ENCODE results near the gene ABTB1. TPM values are rescaled to one million over a fixed set of nuclear protein-coding genes. Genes with fewer than 3 reads are reported as not detected.

Gene ABTB1
- total RNA-seq, 1 experiment from 2014 or later = 3.6 TPM

GRCh38 chr3:127632035-127632820, 40.5 kb upstream of the ABTB1 start:
- Histone ChIP-seq H3K9ac (ENCODE audit: low read length) (no peak overlapping the region), H3K9me3 (ENCODE audit: low read length) (no peaks in the 10 kb centered on the region), H3K4me2 (ENCODE audit: low read length) (no peak overlapping the region), H3K27me3 (ENCODE audit: low read length) (no peaks in the 10 kb centered on the region), H3K9me2 (replicated peaks; ENCODE audit: low read length) (no peaks in the 10 kb centered on the region), H3K4me3 (ENCODE audit: low read length) (no peak overlapping the region), H4K20me1 (ENCODE audit: low read length) (no peaks in the 10 kb centered on the region), H3K79me2 (ENCODE audit: low read length) (0 out of 2 replicates have a peak, but pooled peaks cover 11% of the 10 kb centered on the region), H2AFZ (ENCODE audit: low read length) (no peak overlapping the region), H3K4me1 (ENCODE audit: insufficient read depth, low read length) (no peaks in the 10 kb centered on the region; the same call in 1 of the 2 replicates), H3K27ac (ENCODE audit: low read length) (no peak overlapping the region), H3F3A (ENCODE audit: low read length, unreplicated experiment) (no peaks in the 10 kb centered on the region), H3K36me3 (ENCODE audit: low read depth, low read length) (no peaks in the 10 kb centered on the region)
- ATAC-seq = no peak
- DNase-seq = no peak
- no TSS peak for BruUV-seq (replicated peaks)
- TF ChIP-seq EZH2phosphoT487 (IDR thresholded peaks at IDR 0.05; ENCODE audit: borderline replicate concordance, low read length) (no peak), EZH2 (IDR thresholded peaks at IDR 0.05; ENCODE audit: low read length, unreplicated experiment) (no peak), CTCF (conservative IDR thresholded peaks at IDR 0.05; ENCODE audit: low read depth, low read length) (no peak)
- ChIA-PET POLR2A (ENCODE audit: unreplicated experiment) (no interaction called here), CTCF (no interaction called here)
- intact Hi-C loops (cut with micrococcal nuclease) = no loop called here

GRCh38 chr3:127634653-127635052, 38.1 kb upstream of the ABTB1 start:
- intact Hi-C loops (cut with micrococcal nuclease) = no loop called here
- Histone ChIP-seq H3K4me2 (ENCODE audit: low read length) (no peak overlapping the region), H4K20me1 (ENCODE audit: low read length) (no peaks in the 10 kb centered on the region), H3K79me2 (ENCODE audit: low read length) (0 out of 2 replicates have a peak, but pooled peaks cover 9% of the 10 kb centered on the region), H3K4me1 (ENCODE audit: insufficient read depth, low read length) (no peaks in the 10 kb centered on the region; the same call in 1 of the 2 replicates), H3K27ac (ENCODE audit: low read length) (no peak overlapping the region), H3K9ac (ENCODE audit: low read length) (no peak overlapping the region), H3K4me3 (ENCODE audit: low read length) (no peak overlapping the region), H3K9me3 (ENCODE audit: low read length) (no peaks in the 10 kb centered on the region), H3K27me3 (ENCODE audit: low read length) (no peaks in the 10 kb centered on the region), H2AFZ (ENCODE audit: low read length) (no peak overlapping the region), H3F3A (ENCODE audit: low read length, unreplicated experiment) (no peaks in the 10 kb centered on the region), H3K9me2 (replicated peaks; ENCODE audit: low read length) (no peaks in the 10 kb centered on the region), H3K36me3 (ENCODE audit: low read depth, low read length) (no peaks in the 10 kb centered on the region)
- no TSS peak for BruUV-seq (replicated peaks)
- ChIA-PET POLR2A (ENCODE audit: unreplicated experiment) (interaction anchor here (0.6 kb wide), 1 partner anchor 101 kb away, joined by 4 read pairs; no protein-coding TSS in a partner anchor), CTCF (no interaction called here)
- DNase-seq (no peak), ATAC-seq (no peak)
- TF ChIP-seq EZH2 (IDR thresholded peaks at IDR 0.05; ENCODE audit: low read length, unreplicated experiment) = no peak
- no peak for TF ChIP-seq EZH2phosphoT487 (IDR thresholded peaks at IDR 0.05; ENCODE audit: borderline replicate concordance, low read length)
- TF ChIP-seq CTCF (conservative IDR thresholded peaks at IDR 0.05; ENCODE audit: low read depth, low read length) = no peak

DNA sequence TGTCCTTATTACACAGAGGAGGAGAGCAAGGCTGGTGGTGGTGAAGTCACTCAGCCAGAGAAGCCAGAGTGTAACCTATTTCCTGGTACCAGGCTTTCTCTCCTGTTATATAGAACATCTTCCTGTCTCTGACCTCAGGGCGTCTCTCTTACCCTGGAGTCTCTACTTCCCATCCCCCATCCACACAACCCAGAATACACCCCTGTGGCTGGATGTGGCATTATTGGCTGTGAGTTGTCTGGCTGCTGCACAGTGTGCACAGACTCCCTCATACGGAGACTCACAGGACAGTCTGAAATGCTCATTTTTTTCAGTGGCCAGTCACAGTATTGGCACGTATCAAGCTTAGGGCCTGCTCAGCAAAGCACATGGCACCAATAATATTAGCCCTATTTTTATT, 35.2 kb upstream of the ABTB1 start:
- Histone ChIP-seq H3K9me2 (replicated peaks; ENCODE audit: low read length) (no peaks in the 10 kb centered on the region), H3K27me3 (ENCODE audit: low read length) (no peaks in the 10 kb centered on the region), H4K20me1 (ENCODE audit: low read length) (no peaks in the 10 kb centered on the region), H3K79me2 (ENCODE audit: low read length) (no peaks in the 10 kb centered on the region), H3K9ac (ENCODE audit: low read length) (no peak overlapping the region), H3K4me2 (ENCODE audit: low read length) (no peak overlapping the region), H3K4me3 (ENCODE audit: low read length) (no peak overlapping the region), H3K9me3 (ENCODE audit: low read length) (no peaks in the 10 kb centered on the region), H2AFZ (ENCODE audit: low read length) (no peak overlapping the region), H3K36me3 (ENCODE audit: low read depth, low read length) (no peaks in the 10 kb centered on the region), H3K27ac (ENCODE audit: low read length) (no peak overlapping the region), H3F3A (ENCODE audit: low read length, unreplicated experiment) (no peaks in the 10 kb centered on the region), H3K4me1 (ENCODE audit: insufficient read depth, low read length) (no peaks in the 10 kb centered on the region)
- POLR2A ChIA-PET (ENCODE audit: unreplicated experiment) = no interaction called here
- CTCF ChIA-PET = no interaction called here
- ATAC-seq = no peak
- BruUV-seq (replicated peaks) = no TSS peak
- TF ChIP-seq EZH2 (IDR thresholded peaks at IDR 0.05; ENCODE audit: low read length, unreplicated experiment) (no peak), EZH2phosphoT487 (IDR thresholded peaks at IDR 0.05; ENCODE audit: borderline replicate concordance, low read length) (no peak), CTCF (conservative IDR thresholded peaks at IDR 0.05; ENCODE audit: low read depth, low read length) (no peak)
- intact Hi-C loops (cut with micrococcal nuclease) = no loop called here
- DNase-seq = no peak
